NCI-H510A (cell line): ENCODE results near the gene C16orf78.

ENCODE experiments used
- DNase-seq: peaks from one replicate; lab custom pipeline; 2025; lab: John Stamatoyannopoulos, UW

The C16orf78 gene

DNA sequence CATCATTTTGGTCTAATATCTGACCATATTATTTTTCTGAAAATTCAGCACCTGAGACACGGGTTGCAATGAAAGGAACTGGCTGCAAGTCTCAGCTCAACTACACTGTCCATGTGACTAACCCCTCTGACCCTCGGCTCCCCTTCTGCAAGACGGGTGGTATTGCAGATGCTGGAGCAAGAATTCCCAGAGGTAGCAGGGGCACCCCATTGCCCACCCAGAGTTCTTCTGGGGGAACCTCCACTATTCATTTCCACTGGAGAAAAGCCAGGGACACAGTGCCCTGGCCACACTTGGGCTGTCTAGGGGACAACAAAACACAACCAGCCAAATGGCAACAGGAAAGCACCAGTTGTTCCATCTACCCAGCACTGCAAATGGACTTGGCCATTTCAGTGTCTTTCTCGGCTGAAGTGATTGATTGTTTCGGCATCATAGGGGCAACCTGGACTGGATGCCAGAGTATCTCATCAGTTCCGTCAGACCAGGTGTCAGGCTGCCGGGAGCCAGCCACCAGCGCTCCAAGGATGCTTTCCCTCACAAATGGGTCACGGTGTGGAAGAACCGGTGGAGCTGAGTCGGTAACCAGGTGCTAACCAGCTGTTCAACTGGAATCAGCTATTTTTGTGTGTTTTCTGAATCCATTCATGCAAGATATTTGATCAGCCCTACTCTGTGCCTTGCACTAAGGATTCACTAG lies 58.1 kb downstream of the C16orf78 start:
- no peak for DNase-seq

DNA sequence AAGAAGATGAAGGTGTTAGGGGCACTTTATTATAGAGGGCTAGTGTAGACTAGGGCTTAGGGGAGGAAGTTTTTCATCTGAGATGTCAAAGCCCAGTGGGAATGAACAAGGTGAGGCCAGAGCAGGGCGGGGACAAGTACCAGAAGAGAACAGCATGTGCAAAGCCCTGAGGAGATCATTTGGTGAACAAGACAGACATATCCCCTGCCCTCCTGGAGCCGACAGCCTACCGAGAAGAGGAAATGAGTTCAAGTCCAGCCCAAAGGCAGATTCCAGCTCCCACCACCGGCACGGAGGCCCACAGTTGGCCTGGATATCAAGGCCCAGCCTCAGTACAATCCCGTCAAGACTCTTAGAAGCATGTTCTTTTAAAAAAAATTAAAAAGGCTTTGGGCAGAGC lies 61.1 kb downstream of the C16orf78 start:
- no peak for DNase-seq

DNA sequence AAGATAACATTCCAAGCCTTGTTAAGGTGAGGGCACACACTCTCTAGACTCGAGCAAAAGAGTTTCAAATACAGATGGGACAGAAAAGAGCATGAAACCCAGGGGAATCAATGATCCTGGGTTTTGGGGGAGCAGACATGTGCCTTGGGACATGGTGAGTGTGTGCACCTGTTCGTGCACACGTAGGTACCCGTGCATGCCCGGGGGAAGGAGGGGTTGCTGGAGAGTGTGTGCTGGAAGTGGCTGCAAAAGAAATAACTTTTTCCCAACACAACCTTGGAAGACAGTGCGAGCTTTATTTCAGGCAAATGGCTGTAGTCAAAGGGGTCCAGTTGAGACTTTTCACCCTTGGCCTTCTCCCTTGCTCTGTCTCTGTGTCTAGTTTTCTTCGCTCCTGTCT lies 62.6 kb downstream of the C16orf78 start:
- no peak for DNase-seq

DNA sequence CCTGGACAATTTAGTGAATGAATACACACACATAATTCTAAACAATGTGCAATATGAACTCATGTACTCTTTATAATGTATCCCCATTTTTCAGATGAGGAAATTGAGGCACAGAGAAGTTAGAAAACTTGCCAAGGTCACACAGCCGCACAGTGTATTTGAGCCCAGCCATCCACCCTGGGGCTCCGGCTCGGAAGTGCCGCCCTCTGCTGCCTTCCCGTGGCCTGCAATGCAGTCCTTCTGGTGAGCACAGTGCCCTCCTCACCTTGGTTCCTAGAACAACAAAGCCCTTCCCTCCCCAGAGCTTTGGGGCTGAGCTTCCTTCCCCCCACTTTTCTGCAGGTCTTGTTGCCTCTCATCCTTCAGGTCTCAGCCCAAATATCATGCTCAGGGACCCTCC lies 63.7 kb downstream of the C16orf78 start:
- no peak for DNase-seq

DNA sequence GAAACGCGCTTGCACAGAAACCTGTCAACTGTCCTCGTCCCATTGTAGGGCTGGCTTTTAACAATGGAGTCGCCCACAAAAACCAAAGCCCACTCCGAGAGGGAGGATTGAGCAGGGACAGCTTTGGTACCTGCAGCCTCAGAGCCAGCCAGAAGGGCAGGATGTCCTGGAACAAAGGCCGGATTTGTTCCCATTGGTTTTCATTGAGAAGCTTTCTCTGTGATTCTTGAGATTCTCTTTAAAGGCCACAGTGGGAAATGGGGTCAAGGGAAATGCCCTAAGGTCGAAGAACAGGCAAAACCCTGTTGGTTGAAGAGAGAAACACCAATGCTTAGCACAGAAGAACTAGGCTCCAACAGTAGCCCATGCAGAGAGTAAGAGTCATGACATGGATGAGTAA lies 65.4 kb downstream of the C16orf78 start:
- DNase-seq, result no peak

DNA sequence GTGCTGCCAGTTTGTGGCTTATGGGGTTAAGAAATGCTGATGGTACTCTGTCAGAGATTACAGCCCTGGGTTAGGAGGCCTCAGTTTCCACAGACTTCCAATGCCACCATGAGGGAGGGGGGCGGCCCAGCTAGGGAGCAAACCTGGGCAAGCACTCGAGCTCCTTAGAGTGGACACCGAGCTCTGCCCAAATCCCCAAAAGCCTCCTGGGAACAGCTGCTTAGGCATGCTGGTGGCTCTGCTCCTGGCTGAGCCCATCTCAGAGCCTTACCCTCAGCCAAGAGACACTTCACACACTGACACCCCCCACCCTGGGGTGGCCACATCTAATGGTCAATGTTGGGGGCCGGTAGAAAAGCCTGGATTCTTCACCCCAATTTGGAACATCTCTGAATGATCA lies 66.1 kb downstream of the C16orf78 start:
- DNase-seq, result no peak

DNA sequence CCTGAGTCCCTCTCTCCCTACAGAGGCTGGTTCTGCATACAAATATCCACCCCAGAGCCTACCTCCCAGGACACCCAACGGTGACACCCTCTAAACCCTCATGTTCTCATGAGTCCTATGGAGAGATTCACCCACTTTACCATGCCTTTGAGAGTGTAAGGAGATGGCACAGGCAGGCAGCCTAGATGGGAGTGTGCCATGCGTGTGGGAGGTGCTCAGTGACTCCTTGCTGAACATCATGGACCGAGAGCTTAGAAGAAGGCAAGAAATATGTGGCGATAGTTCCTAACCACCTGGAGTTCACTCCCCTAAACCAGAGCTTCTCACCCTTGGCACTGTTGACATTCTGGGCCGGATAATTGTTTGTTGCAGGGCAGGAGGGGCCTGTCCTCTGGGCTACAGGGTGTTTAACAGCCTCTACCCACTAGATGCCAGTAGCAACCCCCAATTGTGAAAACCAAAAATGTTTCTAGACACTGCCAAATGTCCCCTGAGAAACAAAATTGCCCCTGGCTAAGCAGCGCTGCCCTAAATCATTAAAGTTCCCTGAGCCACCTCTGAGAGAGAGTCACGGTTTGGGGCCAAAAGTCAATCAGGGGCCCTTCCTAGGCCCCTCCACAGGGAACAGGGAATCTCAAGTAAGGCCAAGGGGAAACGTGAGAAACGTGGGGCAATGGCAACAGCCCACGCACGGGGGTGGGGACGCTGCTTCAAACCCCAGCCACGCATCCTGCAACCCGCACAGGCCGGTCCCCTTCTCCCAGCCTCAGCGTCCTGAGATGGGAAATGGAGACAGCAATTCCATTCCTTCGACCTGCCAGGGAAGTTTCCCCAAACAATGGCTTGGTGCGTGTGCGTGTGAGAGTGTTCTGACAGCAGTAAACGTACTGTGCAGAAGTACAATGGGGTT lies 66.8 kb downstream of the C16orf78 start:
- no peak for DNase-seq

DNA sequence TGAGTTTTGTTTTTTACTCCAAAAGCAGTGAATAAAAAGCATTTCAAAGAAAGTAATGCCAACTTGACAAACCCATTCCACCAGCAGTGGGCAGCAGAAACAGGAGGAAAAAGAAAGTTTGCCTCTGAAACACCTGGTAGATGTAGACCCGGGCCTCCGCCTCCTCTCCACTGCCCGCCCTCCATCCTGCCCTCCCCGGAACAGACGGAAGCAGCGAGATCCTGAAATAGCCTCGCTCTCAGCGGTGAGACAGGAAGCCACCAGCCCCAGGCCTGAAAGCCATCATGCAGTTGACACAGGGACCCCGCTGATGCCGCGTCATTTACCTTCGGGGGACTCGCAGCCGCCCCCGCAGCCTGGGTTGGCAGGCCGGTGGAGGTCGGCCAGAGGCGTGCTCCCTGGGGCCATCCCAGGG lies 67.8 kb downstream of the C16orf78 start:
- no peak for DNase-seq

DNA sequence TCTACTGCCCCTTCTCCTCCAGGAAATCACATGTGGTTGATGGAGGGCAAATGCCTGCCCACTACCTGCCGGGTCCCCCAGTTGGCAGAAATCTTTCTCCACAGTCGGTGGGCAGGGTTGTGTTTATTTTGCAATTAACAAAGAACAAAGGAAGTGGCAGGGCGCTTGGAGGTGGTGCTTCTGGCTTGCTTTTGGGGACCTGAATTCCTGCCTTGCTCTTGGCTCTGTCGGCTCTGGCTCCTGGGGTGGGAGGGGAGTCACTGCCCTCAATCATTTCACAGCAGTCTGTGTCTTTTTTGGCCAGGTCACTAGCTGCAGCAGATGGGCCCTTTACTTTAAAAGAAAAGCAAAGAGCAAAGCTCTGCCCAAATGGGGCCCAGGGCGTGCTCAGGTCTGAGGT lies 69.2 kb downstream of the C16orf78 start:
- no peak for DNase-seq

DNA sequence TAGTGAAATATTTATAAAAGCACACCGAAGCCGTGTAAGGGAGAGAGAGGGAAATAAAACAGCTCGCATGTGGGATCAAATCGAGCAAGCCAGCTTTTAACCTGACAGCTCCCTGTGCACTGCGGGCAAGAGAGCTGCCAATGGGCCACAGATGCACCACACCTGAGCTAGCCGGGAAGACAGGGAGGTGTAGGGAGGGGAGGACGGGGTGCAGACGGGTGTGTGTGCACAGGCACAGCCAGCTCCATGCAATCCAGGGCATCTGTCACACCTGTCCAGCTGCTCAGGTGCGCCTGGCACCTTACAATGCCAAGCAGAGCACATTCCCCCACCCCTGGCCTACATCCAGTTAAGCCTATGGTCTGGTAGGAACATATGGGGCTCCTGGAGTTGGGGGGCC lies 70.0 kb downstream of the C16orf78 start:
- DNase-seq, result no peak

DNA sequence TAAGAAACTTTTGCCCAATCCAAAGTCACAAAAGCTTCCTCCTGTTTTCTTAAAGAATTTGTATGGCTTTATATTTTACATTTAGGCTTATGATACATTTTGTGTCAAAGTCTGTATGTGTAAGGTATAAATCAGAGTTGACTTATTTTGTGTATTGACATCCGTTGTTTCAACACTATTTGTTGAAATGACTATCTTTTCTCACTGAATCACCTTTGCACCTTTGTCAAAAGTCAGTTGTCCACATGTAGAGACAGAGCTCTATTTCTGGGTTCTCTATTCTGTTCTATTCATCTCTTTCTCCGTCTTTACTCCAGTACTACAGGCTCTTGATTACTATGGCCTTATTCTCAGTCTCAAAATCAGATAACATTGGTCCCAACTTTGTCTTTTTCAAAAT lies 73.2 kb downstream of the C16orf78 start:
- DNase-seq, result no peak
